Calu3 (cell line): ENCODE results near the gene RNF121. TPM values are rescaled to one million over a fixed set of nuclear protein-coding genes. Genes with fewer than 3 reads are reported as not detected.

Experiments used
- BruUV-seq: library from RNA; stranded (reverse); fragments of 400-500 nt; replicated peaks from 2 replicates; lab custom pipeline; 2021; lab: Mats Ljungman, UMichigan
- CTCF ChIA-PET: fragments of 300-600 bp; sonication (Branson Sonifier 250); formaldehyde crosslinking; loops from one replicate; lab custom pipeline; 2022; ENCODE audit warnings: antibody characterized with exemption; lab: Charles Lee
- DNase-seq: peaks from one replicate; pipeline ENCODE4 v3.0.0; 2022
- H3K27ac Mint-ChIP-seq: one replicate; pipeline ENCODE4 v1.8.0; 2022; ENCODE audit warnings: mixed read lengths; ENCODE audit not compliant: unreplicated experiment
- H3K27me3 Mint-ChIP-seq: one replicate; pipeline ENCODE4 v1.8.0; 2022; ENCODE audit warnings: mixed read lengths; ENCODE audit not compliant: unreplicated experiment
- H3K36me3 Mint-ChIP-seq: one replicate; pipeline ENCODE4 v1.8.0; 2022; ENCODE audit warnings: mild to moderate bottlenecking, moderate library complexity, mixed read lengths; ENCODE audit not compliant: insufficient read depth, unreplicated experiment
- H3K4me1 Mint-ChIP-seq: one replicate; pipeline ENCODE4 v1.8.0; 2022; ENCODE audit warnings: mild to moderate bottlenecking, low read depth, mixed read lengths; ENCODE audit not compliant: unreplicated experiment
- H3K4me3 Mint-ChIP-seq: one replicate; pipeline ENCODE4 v1.8.0; 2022; ENCODE audit warnings: mild to moderate bottlenecking, low read depth, moderate library complexity, mixed read lengths; ENCODE audit not compliant: unreplicated experiment
- H3K9me3 Mint-ChIP-seq: one replicate; pipeline ENCODE4 v1.8.0; 2022; ENCODE audit warnings: low read depth, mixed read lengths; ENCODE audit not compliant: unreplicated experiment
- intact Hi-C: fragments of 100-400 bp; cut with micrococcal nuclease; formaldehyde crosslinking; loops from one replicate; pipeline ENCODE4 v1.10.0; 2022; ENCODE audit not compliant: unreplicated experiment
- total RNA-seq: library from RNA; stranded (reverse); gene quantifications from 2 replicates; pipeline ENCODE4 v1.2.3, GENCODE V29; 2022
- TF ChIP-seq, protein P1 (sequence below): fragments of 200-600 bp; IDR thresholded peaks from one replicate; pipeline ENCODE4 v1.8.0; 2022; ENCODE audit warnings: antibody characterized with exemption; ENCODE audit not compliant: unreplicated experiment

RNF121 gene
- total RNA-seq, 1 experiment from 2014 or later = 51.7 TPM

DNA sequence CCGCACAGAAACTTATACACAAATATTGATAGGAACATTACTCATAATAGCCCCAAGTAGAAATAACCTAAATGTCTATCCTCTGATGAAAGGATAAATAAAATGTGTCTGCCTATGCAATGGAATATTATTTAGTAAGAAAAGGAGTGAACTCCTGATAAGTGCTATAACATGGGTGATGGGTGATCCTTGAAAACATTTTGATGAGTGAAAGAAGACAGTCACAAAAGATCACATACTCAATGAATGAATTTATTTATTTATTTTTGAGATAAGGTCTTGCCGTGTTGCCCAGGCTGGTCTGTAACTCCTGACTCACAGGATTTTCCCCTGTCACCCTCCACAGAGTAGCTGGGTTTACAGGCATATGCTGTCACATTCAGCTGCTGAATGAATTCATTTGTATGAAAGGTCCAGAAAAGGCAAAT, 17.3 kb downstream of the RNF121 start:
- no peak overlapping the region for H3K4me3 Mint-ChIP-seq
- BruUV-seq = no TSS peak
- no peak for DNase-seq
- intact Hi-C loops = no loop called here
- TF ChIP-seq, protein P1, sequence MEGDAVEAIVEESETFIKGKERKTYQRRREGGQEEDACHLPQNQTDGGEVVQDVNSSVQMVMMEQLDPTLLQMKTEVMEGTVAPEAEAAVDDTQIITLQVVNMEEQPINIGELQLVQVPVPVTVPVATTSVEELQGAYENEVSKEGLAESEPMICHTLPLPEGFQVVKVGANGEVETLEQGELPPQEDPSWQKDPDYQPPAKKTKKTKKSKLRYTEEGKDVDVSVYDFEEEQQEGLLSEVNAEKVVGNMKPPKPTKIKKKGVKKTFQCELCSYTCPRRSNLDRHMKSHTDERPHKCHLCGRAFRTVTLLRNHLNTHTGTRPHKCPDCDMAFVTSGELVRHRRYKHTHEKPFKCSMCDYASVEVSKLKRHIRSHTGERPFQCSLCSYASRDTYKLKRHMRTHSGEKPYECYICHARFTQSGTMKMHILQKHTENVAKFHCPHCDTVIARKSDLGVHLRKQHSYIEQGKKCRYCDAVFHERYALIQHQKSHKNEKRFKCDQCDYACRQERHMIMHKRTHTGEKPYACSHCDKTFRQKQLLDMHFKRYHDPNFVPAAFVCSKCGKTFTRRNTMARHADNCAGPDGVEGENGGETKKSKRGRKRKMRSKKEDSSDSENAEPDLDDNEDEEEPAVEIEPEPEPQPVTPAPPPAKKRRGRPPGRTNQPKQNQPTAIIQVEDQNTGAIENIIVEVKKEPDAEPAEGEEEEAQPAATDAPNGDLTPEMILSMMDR = no peak
- no peak overlapping the region for H3K27ac Mint-ChIP-seq
- CTCF ChIA-PET = no interaction called here
- no peaks in the 10 kb centered on the region for H3K27me3 Mint-ChIP-seq
- H3K36me3 Mint-ChIP-seq = peaks cover 4% of the 10 kb centered on the region
- no peaks in the 10 kb centered on the region for H3K9me3 Mint-ChIP-seq
- H3K4me1 Mint-ChIP-seq = peaks cover 48% of the 10 kb centered on the region

DNA sequence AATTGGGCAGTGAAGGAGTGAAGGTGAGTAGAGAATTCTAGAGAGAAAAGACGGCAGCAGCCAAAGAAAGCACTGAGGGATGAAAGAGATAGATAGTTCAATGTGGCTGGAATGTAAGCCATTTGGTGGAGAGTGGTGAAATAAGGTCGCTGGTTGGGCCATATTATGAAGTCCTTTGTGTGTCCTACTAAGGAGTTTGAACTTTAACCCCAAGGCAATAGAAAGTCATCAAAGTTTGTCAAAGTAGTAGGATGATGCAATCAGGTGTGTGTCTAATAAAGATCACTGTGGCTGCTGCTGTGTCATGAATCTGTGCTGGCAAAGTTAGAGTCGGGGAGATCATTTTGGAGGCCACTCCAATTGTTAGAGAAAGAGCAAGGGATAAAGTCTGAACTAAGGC, 18.7 kb downstream of the RNF121 start:
- BruUV-seq = no TSS peak
- no peaks in the 10 kb centered on the region for H3K27me3 Mint-ChIP-seq
- intact Hi-C loops = no loop called here
- CTCF ChIA-PET = interaction anchor here (0.7 kb wide), 1 partner anchor 9 kb away, joined by 3 read pairs; no protein-coding TSS in a partner anchor
- peak overlapping the region; percentile 73 for H3K27ac Mint-ChIP-seq
- peaks cover 48% of the 10 kb centered on the region for H3K4me1 Mint-ChIP-seq
- peaks cover 4% of the 10 kb centered on the region for H3K36me3 Mint-ChIP-seq
- TF ChIP-seq, protein P1 = no peak
- H3K4me3 Mint-ChIP-seq = peak overlapping the region; percentile 0
- no peaks in the 10 kb centered on the region for H3K9me3 Mint-ChIP-seq
- DNase-seq = no peak

DNA sequence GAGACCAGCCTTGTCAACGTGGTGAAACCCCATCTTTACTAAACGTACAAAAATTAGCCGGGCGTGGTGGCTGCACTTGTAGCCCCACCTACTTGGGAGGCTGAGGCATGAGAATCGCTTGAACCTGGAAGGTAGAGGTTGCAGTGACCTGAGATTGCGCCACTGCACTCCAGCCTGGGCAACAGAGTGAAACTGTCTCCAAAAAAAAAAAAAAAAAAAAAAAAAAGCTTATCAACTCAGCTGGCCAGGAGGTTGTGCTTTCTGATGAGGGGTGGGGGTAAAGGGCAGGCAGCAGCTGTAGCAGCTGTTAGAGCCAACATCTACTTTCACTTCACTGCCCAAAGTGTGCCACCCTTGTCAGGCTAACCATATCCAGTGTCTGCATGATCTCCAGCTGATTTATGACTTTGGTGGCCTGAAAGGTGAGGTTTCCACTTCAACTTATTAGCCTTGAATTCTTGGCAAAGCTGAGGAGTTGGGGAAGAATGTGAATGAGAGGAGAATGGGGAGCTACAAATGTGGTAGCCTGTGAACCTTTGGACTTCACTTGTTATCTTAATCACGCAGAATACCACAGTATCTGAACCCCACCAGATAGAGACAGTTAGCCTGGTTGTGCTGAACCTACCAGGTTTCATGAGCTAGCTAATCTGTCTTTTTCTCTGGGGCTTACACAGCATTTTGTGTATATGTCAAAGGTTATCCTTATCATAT, 19.6 kb downstream of the RNF121 start:
- no peak for DNase-seq
- H3K27ac Mint-ChIP-seq = peak overlapping the region; percentile 73
- no peaks in the 10 kb centered on the region for H3K27me3 Mint-ChIP-seq
- H3K4me1 Mint-ChIP-seq = peaks cover 44% of the 10 kb centered on the region
- intact Hi-C loops = no loop called here
- H3K36me3 Mint-ChIP-seq = peaks cover 4% of the 10 kb centered on the region
- CTCF ChIA-PET = interaction anchor here (0.8 kb wide), 1 partner anchor 17 kb away, joined by 3 read pairs; no protein-coding TSS in a partner anchor
- TF ChIP-seq, protein P1 = no peak
- no peak overlapping the region for H3K4me3 Mint-ChIP-seq
- BruUV-seq = no TSS peak
- no peaks in the 10 kb centered on the region for H3K9me3 Mint-ChIP-seq

DNA sequence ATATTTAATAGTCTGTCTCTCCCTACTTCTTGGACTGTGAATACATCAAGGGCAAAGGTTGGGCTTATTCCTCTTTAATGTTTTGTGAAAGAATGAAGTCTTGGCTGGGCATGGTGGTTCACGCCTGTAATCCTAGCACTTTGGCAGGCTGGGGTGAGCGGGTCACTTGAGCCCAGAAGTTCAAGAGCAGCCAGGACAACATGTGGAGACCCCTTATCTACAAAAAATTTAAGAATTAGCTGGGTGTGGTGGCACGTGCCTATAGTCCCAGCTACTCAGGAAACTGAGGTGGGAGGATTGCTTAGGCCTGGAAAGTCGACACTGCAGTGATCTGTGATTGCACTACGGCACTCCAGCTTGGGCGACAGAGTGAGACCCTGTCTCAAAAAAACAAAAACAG, 20.2 kb downstream of the RNF121 start:
- Mint-ChIP-seq H3K36me3 (peaks cover 4% of the 10 kb centered on the region), H3K27ac (no peak overlapping the region), H3K4me1 (peaks cover 39% of the 10 kb centered on the region), H3K27me3 (no peaks in the 10 kb centered on the region), H3K9me3 (no peaks in the 10 kb centered on the region), H3K4me3 (no peak overlapping the region)
- BruUV-seq = no TSS peak
- TF ChIP-seq, protein P1 = no peak
- CTCF ChIA-PET = interaction anchor here (0.8 kb wide), 1 partner anchor 16 kb away, joined by 3 read pairs; no protein-coding TSS in a partner anchor
- intact Hi-C loops = no loop called here
- DNase-seq = no peak
